Heart right ventricle (tissue), 16 donors: ENCODE measurements around the gene MAP4K4. TPM values are rescaled to one million over a fixed set of nuclear protein-coding genes. Genes with fewer than 3 reads are reported as not detected.

Experiments used
- ATAC-seq, 8 donors: fragments of 200-7000 bp; cut with Tn5 transposase; one replicate each; pipeline ENCODE4 v1.9.1; 2020; ENCODE audit warnings: mild to moderate bottlenecking in 8 of 8, moderate library complexity in 8 of 8, moderate number of reproducible peaks in 1 of 8
- DNase-seq, 2 donors: peaks; one replicate each; pipeline ENCODE4 v3.0.0-alpha.2; 2020
- H3K27ac ChIP-seq, 10 donors: fragments of 200-600 bp; sonication (generic) in 2 of 10; one replicate each; pipeline versions ENCODE4 v1.5.0 to v1.8.0; 2020 to 2022; ENCODE audit warnings: mild to moderate bottlenecking in 3 of 10
- H3K27me3 ChIP-seq, 7 donors: fragments of 200-600 bp; one replicate each; pipeline ENCODE4 v1.8.0; 2021 to 2022; ENCODE audit warnings: mild to moderate bottlenecking in 2 of 7
- H3K36me3 ChIP-seq, 9 donors: fragments of 200-600 bp; sonication (generic) in 1 of 9; one replicate each; pipeline versions ENCODE4 v1.5.0 to v1.8.0; 2020 to 2022; ENCODE audit warnings: mild to moderate bottlenecking in 2 of 9
- H3K4me1 ChIP-seq, 9 donors: fragments of 200-600 bp; sonication (generic) in 1 of 9; one replicate each; pipeline versions ENCODE4 v1.5.0 to v1.8.0; 2020 to 2022; ENCODE audit warnings: mild to moderate bottlenecking in 4 of 9
- H3K4me3 ChIP-seq, 10 donors: fragments of 200-600 bp; sonication (generic) in 2 of 10; one replicate each; pipeline versions ENCODE4 v1.5.0 to v1.8.0; 2020 to 2022; ENCODE audit warnings: mild to moderate bottlenecking in 7 of 10, moderate library complexity in 2 of 10
- H3K9me3 ChIP-seq, 11 donors: fragments of 200-600 bp in 10 of 11; sonication (generic) in 2 of 11; one replicate each; pipeline versions ENCODE4 v1.5.0 to v1.8.0; 2013 to 2022; ENCODE audit warnings: mild to moderate bottlenecking in 2 of 11, control low read depth in 1 of 11, moderate library complexity in 1 of 11
- CTCF ChIP-seq, 9 donors: fragments of 200-600 bp; sonication (generic) in 2 of 9; IDR thresholded peaks; one replicate each; pipeline versions ENCODE4 v1.5.0 to v1.8.0; 2021 to 2022; ENCODE audit warnings: antibody characterized with exemption in 9 of 9, mild to moderate bottlenecking in 5 of 9, moderate library complexity in 1 of 9
- WGBS, 2 donors: extraction: QIAGEN DNeasy Blood & Tissue Kit; methylation state at CpG; one replicate each; pipeline ENCODE4 v1.1.7; 2013; ENCODE audit warnings: inconsistent platforms in 1 of 2; 5-methylcytosine and 5-hydroxymethylcytosine counted together
- intact Hi-C, 10 donors: fragments of 100-400 bp; cut with DNase I; formaldehyde crosslinking; loops; one replicate each; pipeline versions ENCODE4 v1.11.1 to v1.14.2; 2022
- polyA plus RNA-seq, 2 donors: library from polyadenylated mRNA; stranded (reverse); fragments of 200-250 nt; gene quantifications; one replicate each; pipeline ENCODE4 v1.2.3, GENCODE V29; 2013
- total RNA-seq, 10 donors: library from RNA; stranded (reverse); fragmentation: NEBNext Ultra II Directional in 3 of 10; extraction: Animal tissue kit (Norgen Biotek cat#: 25700) in 3 of 10; gene quantifications; one replicate each; pipeline versions ENCODE4 v1.2.1 to v1.2.4, GENCODE V29; 2021 to 2023
- donor health status: Arrhythmogenic right ventricular cardiomyopathy.
- donor health status: ischemic (EF 13 %, LVEDD 7.1; RV severe dilation, severe dysfunction).
- donor health status: healthy with polysubstance abuse.
- donor health status: DM: no; HTN: yes; CAD: no.
- donor health status: DM: no; HTN: no; CAD: no.
- donor health status: ischemic (EF 25% LVEDD 6.9; RV normal size, moderate dysfunction).
- donor health status: ischemic (EF 25% LVEDD 5.7; RV mildly dilated, moderate dysfunction).
- donor health status: healthy.
- donor health status: DM: yes; HTN: yes; CAD: no.
- donor health status: Ischemic cardiomyopathy.
- donor health status: ischemic (EF 35%, LVEDD 5.7; RV mildly dilated, moderate dysfunction).
- donor health status: nonischemic (EF 11% LVEDD 7.7; RV severe dilation, severe dysfunction).
- donor health status: DM: yes; HTN: yes; CAD: no.
- donor health status: PGD.
- donor health status: ischemic (EF 29% LVEDD 5.4; RV normal size, mild dysfunction).
- donor health status: nonischemic (EF 23%, LVEDD 6.1; RV moderate dilation, normal function).

The MAP4K4 gene
- total and polyA plus RNA-seq, 12 donors = 44.3 to 116 (median 86.1) TPM

DNA sequence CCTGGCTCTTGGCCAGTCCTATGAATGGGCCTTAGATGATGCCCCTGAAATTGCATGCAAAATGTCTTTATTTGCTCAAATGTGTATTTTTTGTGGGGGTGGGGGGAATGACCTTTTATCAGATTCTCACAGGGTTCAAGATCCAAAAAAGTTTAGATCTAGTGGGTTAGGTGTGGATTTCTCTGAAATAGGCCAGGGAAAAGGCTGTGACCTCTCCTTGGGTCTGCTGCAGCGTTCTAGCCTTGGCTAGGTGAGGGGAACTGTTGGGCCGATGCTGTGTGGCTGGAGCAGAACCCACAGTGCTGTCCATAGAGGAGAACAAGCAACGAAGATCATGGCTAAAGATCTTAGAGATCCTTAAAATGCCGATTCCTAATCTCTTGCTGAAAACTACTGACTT, 163.9 kb downstream of the MAP4K4 start:
- no peaks in the 10 kb centered on the region for H3K9me3 ChIP-seq
- intact Hi-C loops = no loop called here
- H3K4me1 ChIP-seq = peaks cover 0 to 24% (median 5%) of the 10 kb centered on the region in 9 donors
- WGBS, 2 donors = 93 to 94% methylated on average over 4 of the region's 4 CpGs
- ATAC-seq (no peak), DNase-seq (no peak)
- no peak for TF ChIP-seq CTCF (IDR thresholded peaks at IDR 0.05)
- H3K4me3 ChIP-seq = no peak overlapping the region
- peaks cover 0 to 100% (median 35%) of the 10 kb centered on the region in 9 donors for H3K36me3 ChIP-seq
- H3K27ac ChIP-seq = no peak overlapping the region
- H3K27me3 ChIP-seq = no peaks in the 10 kb centered on the region

DNA sequence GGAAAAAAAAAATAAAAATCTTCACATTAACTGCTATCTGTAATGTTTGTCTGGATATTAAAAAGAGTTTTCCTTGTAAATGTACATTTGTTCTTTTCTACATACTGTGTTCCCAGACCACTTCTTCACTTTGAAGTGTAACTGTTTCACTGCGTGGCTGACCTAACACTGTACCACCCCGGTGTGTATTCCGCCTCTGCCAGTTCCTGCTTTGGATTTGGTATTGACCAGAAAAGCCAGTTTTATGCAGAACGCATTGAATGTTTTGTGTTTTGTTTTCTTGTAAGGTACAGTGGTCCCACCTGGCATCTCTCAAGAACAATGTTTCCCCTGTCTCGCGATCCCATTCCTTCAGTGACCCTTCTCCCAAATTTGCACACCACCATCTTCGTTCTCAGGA, 166.0 kb downstream of the MAP4K4 start:
- H3K36me3 ChIP-seq = peaks cover 0 to 100% (median 51%) of the 10 kb centered on the region in 9 donors
- H3K4me3 ChIP-seq = no peak overlapping the region
- 91 to 94% methylated on average over 7 of the region's 7 CpGs for WGBS, 2 donors
- ATAC-seq (no peak), DNase-seq (no peak)
- peak overlapping the region in 1 of 10 donors; percentile 52 for H3K27ac ChIP-seq
- no peaks in the 10 kb centered on the region for H3K9me3 ChIP-seq
- peaks cover 0 to 24% (median 5%) of the 10 kb centered on the region in 9 donors for H3K4me1 ChIP-seq
- H3K27me3 ChIP-seq = no peaks in the 10 kb centered on the region
- no peak for TF ChIP-seq CTCF (IDR thresholded peaks at IDR 0.05)
- intact Hi-C loops = no loop called here

DNA sequence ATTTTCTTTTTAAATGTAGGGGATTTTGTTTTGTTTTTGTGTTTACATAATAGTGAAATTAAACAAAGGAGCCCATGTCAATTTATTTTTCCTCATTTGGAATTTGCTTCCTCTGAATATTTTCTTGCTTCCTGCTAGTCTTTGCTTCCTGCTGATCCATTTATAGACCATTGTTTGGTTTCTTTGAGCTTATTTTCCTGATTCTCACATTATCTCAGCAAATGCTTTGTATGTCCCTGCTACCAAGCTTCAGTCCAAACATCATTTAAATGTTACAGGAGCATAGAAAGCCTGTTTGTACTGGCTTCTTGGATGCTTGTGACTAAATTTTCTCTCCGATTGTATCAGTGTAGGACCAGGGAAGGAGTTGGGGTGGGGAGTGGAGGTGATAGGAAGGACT, 166.9 kb downstream of the MAP4K4 start:
- ATAC-seq (peak in 2 of 8 donors; percentile 31 to 47), DNase-seq (no peak)
- intact Hi-C loops = no loop called here
- H3K4me3 ChIP-seq = no peak overlapping the region
- H3K27me3 ChIP-seq = no peaks in the 10 kb centered on the region
- peaks cover 0 to 100% (median 52%) of the 10 kb centered on the region in 9 donors for H3K36me3 ChIP-seq
- H3K27ac ChIP-seq = peak overlapping the region in 5 of 10 donors; percentile 6 to 56 (median 32)
- TF ChIP-seq CTCF (IDR thresholded peaks at IDR 0.05) = no peak
- no peaks in the 10 kb centered on the region for H3K9me3 ChIP-seq
- 62 to 77% methylated on average over 1 of the region's 1 CpG for WGBS, 2 donors
- peaks cover 0 to 24% (median 5%) of the 10 kb centered on the region in 9 donors for H3K4me1 ChIP-seq

DNA sequence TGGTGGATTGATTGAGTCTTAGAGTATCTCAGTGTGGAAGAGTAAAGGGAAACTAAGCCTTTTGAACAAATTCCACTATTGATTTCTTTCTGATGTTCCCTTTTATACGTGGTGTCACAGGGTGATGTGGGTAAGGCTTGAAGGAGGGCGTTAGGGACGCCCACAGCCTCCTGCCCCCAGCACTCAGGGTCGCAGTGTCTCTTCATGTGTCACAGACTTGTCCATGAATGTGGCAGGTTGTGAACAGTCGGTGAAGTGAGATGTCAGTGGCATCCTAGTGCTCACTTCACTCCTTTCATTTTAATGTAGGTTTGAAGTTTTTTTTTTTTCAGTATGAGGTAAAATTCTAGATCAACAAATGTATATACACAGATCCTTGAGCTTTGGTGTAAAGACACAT, 171.0 kb downstream of the MAP4K4 start:
- TF ChIP-seq CTCF (IDR thresholded peaks at IDR 0.05) = no peak
- Histone ChIP-seq H3K4me1 (peaks cover 0 to 24% (median 5%) of the 10 kb centered on the region in 9 donors), H3K9me3 (no peaks in the 10 kb centered on the region), H3K27me3 (no peaks in the 10 kb centered on the region), H3K4me3 (no peak overlapping the region), H3K27ac (no peak overlapping the region), H3K36me3 (peaks cover 0 to 100% (median 67%) of the 10 kb centered on the region in 9 donors)
- ATAC-seq (no peak), DNase-seq (no peak)
- intact Hi-C loops = no loop called here
- WGBS, 2 donors = 80 to 87% methylated on average over 5 of the region's 5 CpGs
